HG03342 (cell line): Measurements from ENCODE around the gene KHNYN.
A peak's percentile ranks its signal among the peaks of the same experiment; 100 is the strongest.

Source experiments
- ATAC-seq: cut with Tn5 transposase; IDR thresholded peaks from one replicate; pipeline ENCODE4 v1.9.1; 2021; ENCODE audit warnings: mild to moderate bottlenecking, moderate library complexity; ENCODE audit not compliant: unreplicated experiment

KHNYN gene

DNA sequence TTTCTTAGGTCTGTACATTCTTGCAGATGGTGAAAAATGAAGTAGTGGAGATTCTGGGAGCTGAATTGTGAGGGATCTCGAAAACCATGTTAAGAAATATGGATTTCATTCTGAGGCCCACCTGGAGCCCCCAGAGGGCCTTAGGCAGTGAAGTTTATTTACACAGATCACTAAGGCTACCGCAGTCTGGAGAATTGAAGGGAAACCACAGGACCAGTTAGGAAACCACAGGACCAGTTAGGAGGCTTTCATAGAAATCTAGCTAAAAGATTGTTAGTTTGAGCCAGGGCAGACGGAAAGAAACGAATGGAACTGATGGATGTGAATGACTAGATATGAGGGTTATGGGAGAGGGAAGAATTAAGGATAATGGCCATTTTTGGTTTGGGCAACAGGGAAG, 7.5 kb upstream of the KHNYN start:
- ATAC-seq, result no peak

DNA sequence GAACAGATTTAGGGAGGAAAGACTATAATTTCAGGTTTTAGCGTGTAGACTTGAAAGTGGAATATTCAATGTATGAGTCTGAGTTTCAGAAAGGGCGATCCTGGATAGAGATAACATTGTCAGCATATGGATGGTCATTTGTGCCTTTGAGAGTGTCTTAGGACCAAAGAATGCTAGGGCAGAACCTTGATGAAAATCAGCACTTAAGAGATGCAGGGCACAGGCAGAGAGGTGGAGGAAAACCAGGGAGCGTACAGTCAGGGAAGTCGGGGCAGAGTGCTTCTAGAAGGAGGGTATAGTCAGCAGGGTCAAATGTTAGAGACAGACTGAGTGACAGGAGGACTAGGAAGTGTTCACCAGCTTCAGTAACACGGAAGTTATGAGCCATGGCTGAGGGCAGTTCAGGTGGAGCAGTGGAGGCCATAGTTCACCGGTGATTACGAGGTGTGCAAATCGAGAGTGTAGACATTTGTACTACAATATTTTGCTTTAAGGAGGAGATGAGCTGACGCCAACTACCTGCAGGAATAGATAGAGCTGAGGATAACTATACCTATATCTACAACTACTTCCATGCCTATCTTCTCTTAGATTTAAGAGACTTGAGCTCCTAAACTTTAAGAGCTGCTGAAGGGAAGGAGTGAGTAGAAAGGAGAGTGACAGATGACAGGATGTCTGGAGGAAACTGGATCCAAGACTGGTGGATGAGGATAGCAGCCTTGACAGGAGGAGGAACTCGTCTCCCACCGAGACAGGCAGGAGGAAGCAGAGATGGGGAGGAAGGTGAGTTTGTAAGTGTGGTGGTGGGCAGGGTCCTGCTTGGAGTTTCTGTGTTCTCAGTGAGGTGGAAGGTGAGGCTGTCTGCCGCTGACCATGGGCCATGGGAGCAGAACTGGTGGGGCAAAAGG, 6.8 kb upstream of the KHNYN start:
- ATAC-seq, result no peak

DNA sequence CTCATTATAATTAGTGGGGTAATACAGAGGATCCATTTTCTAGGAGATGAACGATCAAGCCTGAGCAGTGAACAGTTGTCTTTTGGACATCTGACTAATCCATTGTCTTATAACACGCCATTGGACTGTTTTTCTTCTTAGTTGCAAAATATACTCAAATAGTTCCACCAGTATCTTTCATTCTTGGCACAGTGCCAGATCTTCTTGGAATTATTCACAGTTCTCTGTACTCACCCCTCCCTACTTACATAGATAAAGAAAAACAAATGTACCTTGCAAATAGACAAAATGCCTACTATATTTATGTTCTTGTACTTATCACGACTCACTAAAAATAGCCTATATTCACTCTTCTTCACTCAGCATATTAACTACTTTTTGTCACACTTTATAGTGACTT, 4.0 kb upstream of the KHNYN start:
- ATAC-seq, result no peak

DNA sequence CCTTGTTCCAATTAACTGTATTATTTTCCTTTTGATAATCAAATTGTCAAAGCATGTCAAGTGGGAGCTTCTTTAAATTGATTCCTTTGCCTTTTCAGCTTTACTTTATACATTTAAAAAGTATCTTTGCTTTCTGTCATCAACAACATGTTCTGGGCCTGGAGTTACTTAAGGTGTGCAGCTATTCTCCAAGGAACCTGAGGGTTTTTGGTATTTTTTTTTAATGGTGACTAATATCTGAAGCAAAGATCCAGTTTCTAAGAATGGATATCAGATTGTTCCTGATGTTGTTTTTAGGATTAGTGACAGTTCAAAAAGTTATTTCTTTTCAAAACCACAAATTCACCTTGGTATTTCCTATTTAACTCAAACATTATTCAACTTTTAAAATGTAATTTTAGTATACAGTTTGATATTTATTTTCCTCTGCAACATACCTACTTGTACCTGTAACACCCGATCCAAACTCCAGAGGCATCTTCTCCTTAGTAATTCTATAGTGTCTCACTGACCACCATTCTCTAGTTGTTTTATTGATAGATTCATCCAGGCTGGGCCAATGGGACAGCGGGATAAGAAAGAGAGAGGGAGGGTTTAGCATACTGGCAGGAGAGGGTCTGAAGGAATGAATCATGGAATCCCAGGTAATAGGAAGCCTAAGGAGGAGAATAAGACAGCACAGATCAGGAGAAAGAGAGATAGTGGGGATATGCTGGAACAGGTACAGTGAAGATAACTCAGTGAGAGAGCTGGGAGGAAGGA, 3.4 kb upstream of the KHNYN start:
- ATAC-seq, result no peak

DNA sequence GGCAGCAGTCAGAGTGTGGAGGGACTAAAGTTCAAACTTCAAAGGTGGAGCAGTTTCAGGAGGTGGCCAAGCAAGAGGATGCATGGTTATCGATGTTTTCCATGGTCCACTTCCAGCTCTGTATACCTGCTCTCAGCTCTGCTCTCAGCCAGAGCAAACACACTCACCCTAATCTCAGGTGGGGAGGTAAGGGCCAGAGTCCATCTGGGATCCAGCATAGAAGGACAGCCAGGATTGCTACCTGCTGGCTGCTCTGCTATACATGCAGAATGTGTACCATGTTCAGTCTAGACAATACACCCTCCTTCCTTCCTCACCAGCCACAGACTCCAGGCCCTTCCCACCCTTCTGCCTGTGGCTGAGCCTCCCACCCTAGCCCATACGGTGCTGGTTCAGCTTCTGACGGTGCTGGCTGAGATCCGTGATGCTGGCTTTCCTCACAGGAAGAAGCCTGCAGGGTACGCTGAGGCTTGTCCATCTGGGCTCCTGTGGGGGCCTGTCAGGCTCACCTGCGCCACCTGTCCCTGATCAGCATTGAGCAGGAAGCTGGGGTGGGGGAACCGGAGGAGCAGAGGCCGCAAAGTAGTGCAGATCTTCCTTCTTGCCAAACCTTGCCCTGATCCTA, 2.7 kb upstream of the KHNYN start:
- no peak for ATAC-seq

DNA sequence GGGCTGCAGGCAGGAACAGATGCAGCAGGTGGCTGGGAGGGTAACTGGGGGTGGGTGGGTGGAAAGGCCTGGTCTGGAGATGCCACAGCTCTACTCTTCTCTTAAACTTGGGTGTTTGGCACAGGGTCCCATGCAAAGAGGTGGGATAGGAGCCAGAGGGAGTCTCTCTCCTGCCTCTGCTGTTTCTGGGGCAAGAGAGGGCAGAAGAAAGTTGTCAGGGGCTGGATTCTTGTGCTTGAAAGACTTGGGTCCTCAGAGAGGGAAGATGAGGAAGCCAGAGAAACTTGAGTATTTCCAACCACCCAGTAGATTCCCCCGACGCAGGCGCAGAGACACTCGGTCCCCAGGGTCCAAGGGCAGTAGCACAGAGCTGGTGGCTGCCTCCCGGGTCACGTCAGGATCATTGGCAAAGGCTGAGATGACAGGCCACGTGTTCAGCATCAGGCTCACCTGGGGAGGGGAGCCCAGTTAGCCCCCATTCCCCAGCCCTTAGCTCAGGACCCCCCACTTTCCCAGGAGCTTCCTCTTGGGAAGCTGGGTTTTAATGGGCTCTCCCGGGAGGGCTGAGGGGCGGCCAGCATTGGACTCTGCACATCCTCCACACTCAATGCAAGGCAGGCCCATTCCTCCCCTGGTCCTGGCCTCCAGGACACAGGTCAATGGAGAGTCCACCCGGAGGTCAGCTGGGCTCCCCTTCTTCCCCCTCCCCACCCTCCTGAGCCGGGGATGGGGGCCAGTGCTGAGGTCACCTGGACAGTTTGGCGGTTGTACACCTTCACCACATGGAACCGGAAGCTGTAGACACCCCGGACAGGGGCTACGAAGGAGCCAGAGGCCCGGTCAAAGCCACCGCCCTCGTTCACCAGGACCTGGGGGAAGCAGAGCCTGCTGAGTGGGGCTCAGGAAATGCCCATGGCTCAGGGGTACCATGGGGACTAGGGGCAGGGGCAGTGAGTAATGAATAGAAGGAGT, 1.9 kb upstream of the KHNYN start:
- ATAC-seq, result no peak

DNA sequence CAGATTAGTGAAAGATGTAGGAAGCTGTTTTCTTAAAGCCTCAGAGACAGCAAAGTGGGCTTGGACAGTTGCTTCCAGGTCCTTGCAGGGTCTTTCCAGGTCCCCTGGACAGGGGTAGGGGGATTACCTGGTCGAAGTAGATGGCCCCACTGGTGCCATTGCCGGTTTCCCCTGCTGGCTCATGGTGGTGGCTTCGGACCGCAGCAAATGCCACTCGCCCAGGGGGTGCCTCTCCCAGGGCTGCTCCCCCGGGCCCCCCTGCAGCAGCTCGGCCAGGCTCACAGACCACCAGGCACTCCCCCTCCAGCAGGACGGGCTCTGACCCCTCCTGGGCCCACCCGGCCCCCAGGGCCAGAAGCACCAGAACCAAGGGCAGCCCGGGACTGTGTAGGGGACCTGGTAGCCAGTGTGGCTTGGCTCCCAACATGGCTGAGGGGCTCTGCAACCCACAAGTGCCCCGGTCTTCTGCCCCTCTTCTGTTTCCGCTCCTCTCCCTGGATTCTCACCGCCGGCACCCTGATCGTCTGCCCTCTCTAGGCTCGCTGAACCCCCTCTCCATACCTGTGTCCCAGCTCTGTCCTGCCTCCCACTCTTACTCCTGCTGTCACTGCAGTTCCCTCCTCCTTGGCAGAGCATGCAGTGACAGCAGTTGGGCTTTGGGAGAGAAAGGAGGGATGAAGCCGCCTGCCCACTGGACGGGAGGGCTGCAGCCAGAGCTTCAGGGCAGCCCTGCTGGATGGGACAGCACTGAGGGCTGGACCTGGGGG, 943 bp upstream of the KHNYN start:
- ATAC-seq, result no peak

DNA sequence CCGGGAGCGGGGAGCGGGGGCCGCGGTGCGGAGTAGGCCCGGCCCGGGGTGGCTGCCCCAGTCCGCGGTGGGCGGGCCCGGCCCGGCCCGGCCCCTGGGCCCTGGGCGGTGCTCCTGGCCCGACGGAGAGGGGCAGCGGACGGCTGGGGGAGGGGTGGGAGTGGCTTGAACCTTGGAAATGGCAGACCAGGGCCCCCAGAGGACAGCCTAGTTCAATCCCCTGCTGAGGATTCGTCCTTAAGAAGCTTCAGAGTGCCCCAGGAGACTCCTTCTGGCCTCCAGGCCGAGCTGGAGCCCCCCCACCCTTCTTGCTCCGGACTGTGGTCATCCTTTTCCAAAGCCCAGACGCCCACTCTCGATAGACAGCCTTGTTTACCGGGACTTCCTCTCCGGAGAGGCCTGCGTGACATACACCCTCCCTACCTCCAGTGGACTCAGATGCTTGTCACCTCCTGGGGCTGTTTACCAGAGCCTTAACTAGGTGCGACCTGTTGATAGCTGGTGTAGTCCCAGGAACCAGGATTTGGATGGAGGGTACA, 458 bp downstream of the KHNYN start:
- peak; percentile 43 for ATAC-seq

DNA sequence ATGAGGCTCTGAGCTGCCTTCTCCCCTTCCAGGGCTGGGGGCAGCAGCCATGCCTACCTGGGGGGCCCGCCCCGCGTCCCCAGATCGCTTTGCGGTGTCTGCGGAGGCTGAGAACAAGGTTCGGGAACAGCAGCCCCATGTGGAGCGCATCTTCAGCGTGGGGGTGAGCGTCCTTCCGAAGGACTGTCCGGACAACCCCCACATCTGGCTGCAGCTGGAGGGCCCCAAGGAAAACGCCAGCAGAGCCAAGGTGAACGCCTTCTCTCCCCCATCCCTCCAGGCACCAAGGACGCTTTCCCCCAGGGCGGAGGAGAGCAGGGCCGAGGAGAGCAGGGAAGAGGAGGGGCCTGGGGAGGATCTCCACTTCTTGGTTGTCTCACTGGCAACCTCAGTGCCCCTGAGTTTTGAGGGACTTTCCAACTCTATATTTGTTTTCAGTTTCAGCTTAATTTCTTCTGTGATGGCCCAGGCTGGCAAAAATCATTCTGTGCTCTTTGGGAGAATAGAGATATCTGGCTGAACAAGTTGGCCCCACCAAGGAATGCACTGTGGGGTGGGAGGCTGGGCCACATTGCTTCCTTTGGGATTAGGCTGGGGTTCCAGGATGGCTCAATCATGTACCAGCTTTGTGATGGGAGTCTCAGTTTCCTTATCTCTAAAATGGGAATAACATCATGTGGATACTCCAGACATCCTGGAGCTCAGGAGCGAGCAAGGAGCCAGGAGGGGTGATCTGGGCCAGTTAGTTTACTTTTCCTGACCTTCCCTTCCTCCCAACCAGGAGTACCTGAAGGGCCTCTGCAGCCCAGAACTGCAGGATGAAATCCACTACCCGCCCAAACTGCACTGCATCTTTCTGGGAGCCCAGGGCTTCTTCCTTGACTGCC, 1.2 kb downstream of the KHNYN start:
- no peak for ATAC-seq

DNA sequence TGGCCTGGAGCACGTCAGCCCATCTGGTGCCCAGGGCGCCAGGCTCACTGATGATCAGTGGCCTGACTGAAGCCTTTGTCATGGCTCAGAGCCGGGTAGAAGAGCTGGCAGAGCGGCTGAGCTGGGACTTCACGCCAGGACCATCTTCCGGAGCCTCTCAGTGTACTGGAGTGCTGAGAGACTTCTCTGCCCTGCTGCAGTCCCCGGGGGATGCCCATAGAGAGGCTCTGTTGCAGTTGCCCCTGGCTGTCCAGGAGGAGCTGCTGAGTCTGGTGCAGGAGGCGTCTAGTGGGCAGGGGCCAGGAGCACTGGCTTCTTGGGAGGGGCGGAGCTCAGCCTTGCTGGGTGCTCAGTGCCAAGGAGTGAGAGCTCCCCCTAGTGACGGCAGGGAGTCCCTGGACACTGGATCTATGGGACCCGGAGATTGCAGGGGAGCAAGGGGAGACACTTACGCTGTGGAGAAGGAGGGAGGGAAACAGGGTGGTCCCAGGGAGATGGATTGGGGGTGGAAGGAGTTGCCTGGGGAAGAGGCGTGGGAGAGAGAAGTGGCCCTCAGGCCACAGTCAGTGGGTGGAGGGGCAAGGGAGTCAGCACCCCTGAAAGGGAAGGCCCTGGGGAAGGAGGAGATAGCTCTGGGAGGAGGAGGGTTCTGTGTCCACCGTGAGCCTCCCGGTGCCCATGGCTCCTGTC, 2.0 kb downstream of the KHNYN start:
- ATAC-seq, result peak; percentile 59

DNA sequence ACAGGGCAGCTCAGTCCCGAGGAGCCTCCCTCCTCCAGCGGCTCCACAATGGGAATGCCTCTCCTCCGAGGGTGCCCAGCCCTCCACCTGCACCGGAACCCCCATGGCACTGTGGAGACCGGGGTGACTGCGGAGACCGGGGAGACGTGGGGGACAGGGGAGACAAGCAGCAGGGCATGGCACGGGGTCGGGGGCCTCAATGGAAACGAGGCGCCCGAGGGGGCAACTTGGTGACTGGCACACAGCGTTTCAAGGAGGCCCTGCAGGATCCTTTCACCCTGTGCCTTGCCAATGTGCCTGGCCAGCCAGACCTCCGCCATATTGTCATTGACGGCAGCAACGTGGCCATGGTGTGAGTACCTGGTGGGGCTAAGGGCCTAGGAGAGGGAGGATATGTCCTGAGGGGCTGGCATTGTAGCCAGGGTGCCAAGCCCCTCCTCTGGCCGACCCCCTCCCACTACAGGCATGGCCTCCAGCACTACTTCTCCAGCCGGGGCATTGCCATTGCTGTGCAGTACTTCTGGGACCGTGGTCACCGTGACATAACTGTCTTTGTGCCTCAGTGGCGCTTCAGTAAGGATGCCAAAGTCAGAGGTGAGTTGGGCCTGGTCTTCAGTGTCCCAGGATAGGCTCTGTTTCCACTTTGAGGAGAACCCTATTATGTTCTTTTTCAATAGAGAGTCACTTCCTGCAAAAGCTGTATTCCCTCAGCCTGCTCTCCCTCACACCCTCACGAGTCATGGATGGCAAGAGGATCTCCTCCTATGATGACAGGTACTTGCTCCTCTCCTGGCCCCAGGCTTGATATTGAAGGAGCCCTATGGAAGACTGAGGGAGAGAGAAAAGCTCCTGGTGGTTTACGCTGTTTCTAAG, 2.7 kb downstream of the KHNYN start:
- no peak for ATAC-seq

DNA sequence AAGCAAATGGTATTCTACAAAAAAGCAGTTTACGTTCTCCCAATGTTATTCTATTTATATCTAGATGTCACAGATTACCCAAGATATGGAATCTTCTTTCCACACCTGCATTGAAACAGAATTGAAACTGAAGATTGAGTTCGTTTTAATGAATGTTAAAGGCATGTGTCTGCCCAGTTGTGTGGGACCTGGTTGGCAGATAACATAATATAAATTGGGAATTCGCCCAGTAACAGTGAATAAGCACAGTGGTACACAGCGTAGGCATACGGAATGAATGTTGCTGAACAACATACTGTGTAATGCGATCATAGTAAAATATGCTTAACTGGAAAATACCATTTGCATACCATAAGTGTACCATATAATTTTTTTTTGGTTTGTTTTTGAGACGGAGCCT, 4.3 kb downstream of the KHNYN start:
- ATAC-seq, result no peak

DNA sequence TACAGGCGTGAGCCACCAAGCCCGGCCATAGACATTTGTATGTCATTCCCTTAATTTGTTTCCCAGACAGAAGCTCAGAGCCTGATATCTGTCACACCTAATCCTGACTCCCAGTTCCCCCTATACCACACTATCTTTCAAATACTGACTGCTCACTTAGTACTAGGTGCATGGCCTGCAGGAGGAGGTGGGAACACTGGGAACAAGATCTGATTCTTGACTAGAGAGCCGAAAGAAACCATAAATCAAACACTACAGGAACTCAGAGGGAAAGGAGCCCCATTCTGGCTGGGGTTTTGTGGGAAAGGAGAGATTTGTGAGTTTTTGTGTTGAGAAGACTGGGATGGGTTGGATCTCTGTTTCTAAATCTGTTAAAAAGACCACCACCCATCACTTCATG, 4.9 kb downstream of the KHNYN start:
- ATAC-seq, result no peak

DNA sequence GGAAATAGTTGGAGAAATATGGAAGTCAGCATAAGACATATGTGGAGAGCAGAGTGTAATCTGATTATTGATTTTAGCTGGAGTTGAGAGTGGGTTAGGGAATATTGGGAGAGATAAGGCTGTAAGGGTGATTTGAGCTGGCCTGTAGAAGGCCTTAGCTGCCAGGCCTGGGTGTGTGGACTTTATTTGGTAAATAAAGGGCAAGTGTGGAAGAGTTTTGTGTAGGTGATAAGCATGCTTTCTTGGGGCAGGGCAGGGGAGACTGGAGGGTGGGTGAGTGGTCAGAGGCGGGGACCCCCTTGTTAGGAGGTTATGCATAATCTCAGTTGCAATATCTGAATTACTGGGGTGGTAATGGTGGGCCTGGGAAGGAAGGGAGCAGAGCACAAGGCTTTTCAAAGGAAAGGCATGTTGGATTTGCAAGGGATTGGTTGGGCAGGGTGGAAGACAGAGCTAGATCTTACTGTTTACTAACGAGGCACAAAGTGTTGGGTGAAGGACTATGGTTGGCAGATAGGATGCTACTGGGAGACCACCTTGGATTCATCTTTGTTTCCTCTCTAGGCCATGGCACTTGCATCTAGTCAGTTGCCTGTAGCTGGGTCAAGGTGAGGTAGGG, 5.5 kb downstream of the KHNYN start:
- ATAC-seq, result no peak

DNA sequence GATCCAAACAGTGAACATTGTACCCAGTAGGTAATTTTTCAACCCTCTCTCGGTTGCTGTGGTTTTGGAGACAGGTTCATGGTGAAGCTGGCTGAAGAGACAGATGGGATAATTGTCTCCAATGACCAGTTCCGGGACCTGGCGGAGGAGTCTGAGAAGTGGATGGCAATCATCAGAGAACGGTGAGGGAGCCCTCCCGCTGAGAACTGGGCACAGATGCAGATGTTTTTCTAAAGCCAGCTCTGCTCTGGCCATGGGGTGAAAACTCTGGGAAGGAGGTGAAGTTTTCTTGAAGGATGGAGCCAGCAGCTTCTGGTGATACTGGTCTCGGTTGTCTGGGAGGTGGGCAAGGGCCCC, 6.2 kb downstream of the KHNYN start:
- no peak for ATAC-seq

DNA sequence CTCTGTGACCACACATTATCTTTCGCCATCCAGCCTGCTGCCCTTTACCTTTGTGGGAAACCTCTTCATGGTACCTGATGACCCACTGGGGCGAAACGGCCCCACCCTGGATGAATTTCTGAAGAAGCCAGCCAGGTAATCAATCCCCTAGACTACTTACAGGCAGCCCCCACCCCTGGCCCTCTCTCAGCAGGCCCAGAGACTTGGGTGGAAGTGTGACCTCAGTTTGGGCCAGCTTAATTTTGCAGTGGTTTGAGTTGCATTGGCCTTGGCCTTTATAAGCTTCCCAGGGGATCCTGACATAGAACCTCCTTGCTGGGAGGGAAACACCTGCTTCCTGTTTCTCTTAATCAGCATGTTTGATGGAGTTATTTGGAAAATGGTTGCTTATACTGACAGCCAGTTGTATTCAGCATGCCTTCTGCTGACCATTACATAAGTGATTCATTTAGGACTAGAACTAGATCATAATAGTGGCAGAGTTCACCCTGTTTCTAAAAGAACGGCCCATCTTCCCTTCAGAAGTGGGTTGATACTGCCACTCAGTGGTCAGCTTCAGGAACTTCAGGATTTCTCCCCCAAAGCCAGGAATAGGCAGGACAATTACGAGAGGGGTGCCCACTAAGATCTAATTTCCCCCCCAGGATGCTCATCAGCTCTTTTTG, 6.7 kb downstream of the KHNYN start:
- no peak for ATAC-seq
